A673 (cell line): Measurements from ENCODE around the gene ZNF638.

ENCODE experiments used
- EZH2 ChIP-seq: fragments of 200-600 bp; sonication (generic); IDR thresholded peaks from 2 replicates; pipeline ENCODE4 v1.6.1; 2017; ENCODE audit warnings: borderline replicate concordance, low read depth, mild to moderate bottlenecking, mixed read lengths, antibody characterized with exemption, low read length; ENCODE audit not compliant: poor library complexity, severe bottlenecking
- TF ChIP-seq, protein P1 (sequence below): fragments of 300-800, 200-600 bp; sonication (generic); conservative IDR thresholded peaks from 2 replicates; pipeline ENCODE4 v1.5.1; 2017; ENCODE audit warnings: low read depth, mild to moderate bottlenecking, antibody characterized with exemption, low read length, moderate library complexity, mixed read lengths

GRCh38 chr2:71457923-71458322, 126.3 kb downstream of the ZNF638 start:
- TF ChIP-seq, protein P1, sequence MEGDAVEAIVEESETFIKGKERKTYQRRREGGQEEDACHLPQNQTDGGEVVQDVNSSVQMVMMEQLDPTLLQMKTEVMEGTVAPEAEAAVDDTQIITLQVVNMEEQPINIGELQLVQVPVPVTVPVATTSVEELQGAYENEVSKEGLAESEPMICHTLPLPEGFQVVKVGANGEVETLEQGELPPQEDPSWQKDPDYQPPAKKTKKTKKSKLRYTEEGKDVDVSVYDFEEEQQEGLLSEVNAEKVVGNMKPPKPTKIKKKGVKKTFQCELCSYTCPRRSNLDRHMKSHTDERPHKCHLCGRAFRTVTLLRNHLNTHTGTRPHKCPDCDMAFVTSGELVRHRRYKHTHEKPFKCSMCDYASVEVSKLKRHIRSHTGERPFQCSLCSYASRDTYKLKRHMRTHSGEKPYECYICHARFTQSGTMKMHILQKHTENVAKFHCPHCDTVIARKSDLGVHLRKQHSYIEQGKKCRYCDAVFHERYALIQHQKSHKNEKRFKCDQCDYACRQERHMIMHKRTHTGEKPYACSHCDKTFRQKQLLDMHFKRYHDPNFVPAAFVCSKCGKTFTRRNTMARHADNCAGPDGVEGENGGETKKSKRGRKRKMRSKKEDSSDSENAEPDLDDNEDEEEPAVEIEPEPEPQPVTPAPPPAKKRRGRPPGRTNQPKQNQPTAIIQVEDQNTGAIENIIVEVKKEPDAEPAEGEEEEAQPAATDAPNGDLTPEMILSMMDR: no peak
- TF ChIP-seq EZH2: no peak
